ENCODE results near the gene MOCS1.

MOCS1 gene

GRCh38 chr6:39904946-39905639, 29.2 kb downstream of the MOCS1 start:
- no peak overlapping the region for H3K27ac Mint-ChIP-seq (ENCODE audit: low read depth)
- H3K36me3 Mint-ChIP-seq (ENCODE audit: insufficient read depth) = no peaks in the 10 kb centered on the region
- H3K4me1 Mint-ChIP-seq = no peaks in the 10 kb centered on the region
- ATAC-seq (replicated peaks; ENCODE audit: extremely low read depth, poor library complexity, severe bottlenecking) (no peak), DNase-seq (ENCODE audit: low spot score in 2 of 2) (no peak)
- H3K4me3 Mint-ChIP-seq = no peak overlapping the region
- H3K9me3 Mint-ChIP-seq = no peaks in the 10 kb centered on the region
- H3K27me3 Mint-ChIP-seq = peaks cover 34% of the 10 kb centered on the region

GRCh38 chr6:39903656-39904055, 30.6 kb downstream of the MOCS1 start:
- no peak overlapping the region for H3K27ac Mint-ChIP-seq (ENCODE audit: low read depth)
- H3K36me3 Mint-ChIP-seq (ENCODE audit: insufficient read depth) = no peaks in the 10 kb centered on the region
- no peak overlapping the region for H3K4me3 Mint-ChIP-seq
- no peaks in the 10 kb centered on the region for H3K9me3 Mint-ChIP-seq
- H3K27me3 Mint-ChIP-seq = peaks cover 34% of the 10 kb centered on the region
- H3K4me1 Mint-ChIP-seq = no peaks in the 10 kb centered on the region
- ATAC-seq (replicated peaks; ENCODE audit: extremely low read depth, poor library complexity, severe bottlenecking) (no peak), DNase-seq (ENCODE audit: low spot score in 2 of 2) (no peak)

- Mint-ChIP-seq H3K9me3 (no peaks in the 10 kb centered on the region), H3K4me1 (no peaks in the 10 kb centered on the region), H3K27ac (ENCODE audit: low read depth) (no peak overlapping the region), H3K27me3 (peaks cover 34% of the 10 kb centered on the region), H3K36me3 (ENCODE audit: insufficient read depth) (no peaks in the 10 kb centered on the region), H3K4me3 (no peak overlapping the region)
- DNase-seq (ENCODE audit: low spot score in 2 of 2) (no peak), ATAC-seq (replicated peaks; ENCODE audit: extremely low read depth, poor library complexity, severe bottlenecking) (no peak)
Measured at GRCh38 chr6:39902786-39903465, 31.3 kb downstream of the MOCS1 start.

- no peaks in the 10 kb centered on the region for H3K9me3 Mint-ChIP-seq
- no peaks in the 10 kb centered on the region for H3K36me3 Mint-ChIP-seq (ENCODE audit: insufficient read depth)
- ATAC-seq (replicated peaks; ENCODE audit: extremely low read depth, poor library complexity, severe bottlenecking) (no peak), DNase-seq (ENCODE audit: low spot score in 2 of 2) (no peak)
- peaks cover 34% of the 10 kb centered on the region for H3K27me3 Mint-ChIP-seq
- H3K4me1 Mint-ChIP-seq = no peaks in the 10 kb centered on the region
- H3K4me3 Mint-ChIP-seq = no peak overlapping the region
- H3K27ac Mint-ChIP-seq (ENCODE audit: low read depth) = no peak overlapping the region
Measured at GRCh38 chr6:39902136-39902535, 32.1 kb downstream of the MOCS1 start.

- H3K27me3 Mint-ChIP-seq = peaks cover 31% of the 10 kb centered on the region
- H3K4me3 Mint-ChIP-seq = no peak overlapping the region
- no peak overlapping the region for H3K27ac Mint-ChIP-seq (ENCODE audit: low read depth)
- ATAC-seq (replicated peaks; ENCODE audit: extremely low read depth, poor library complexity, severe bottlenecking) (no peak), DNase-seq (ENCODE audit: low spot score in 2 of 2) (no peak)
- H3K36me3 Mint-ChIP-seq (ENCODE audit: insufficient read depth) = no peaks in the 10 kb centered on the region
- no peaks in the 10 kb centered on the region for H3K4me1 Mint-ChIP-seq
- H3K9me3 Mint-ChIP-seq = no peaks in the 10 kb centered on the region
Measured at GRCh38 chr6:39901670-39902069, 32.6 kb downstream of the MOCS1 start.

GRCh38 chr6:39901116-39901655, 33.1 kb downstream of the MOCS1 start:
- Mint-ChIP-seq H3K27me3 (peaks cover 26% of the 10 kb centered on the region), H3K36me3 (ENCODE audit: insufficient read depth) (no peaks in the 10 kb centered on the region), H3K4me3 (no peak overlapping the region), H3K27ac (ENCODE audit: low read depth) (no peak overlapping the region), H3K4me1 (no peaks in the 10 kb centered on the region), H3K9me3 (no peaks in the 10 kb centered on the region)
- DNase-seq (ENCODE audit: low spot score in 2 of 2) (no peak), ATAC-seq (replicated peaks; ENCODE audit: extremely low read depth, poor library complexity, severe bottlenecking) (no peak)

- ATAC-seq (replicated peaks; ENCODE audit: extremely low read depth, poor library complexity, severe bottlenecking) (no peak), DNase-seq (ENCODE audit: low spot score in 2 of 2) (no peak)
- Mint-ChIP-seq H3K27ac (ENCODE audit: low read depth) (no peak overlapping the region), H3K4me3 (no peak overlapping the region), H3K4me1 (no peaks in the 10 kb centered on the region), H3K9me3 (no peaks in the 10 kb centered on the region), H3K27me3 (peaks cover 12% of the 10 kb centered on the region), H3K36me3 (ENCODE audit: insufficient read depth) (no peaks in the 10 kb centered on the region)
Measured at GRCh38 chr6:39899554-39900295, 34.5 kb downstream of the MOCS1 start.

GRCh38 chr6:39898625-39899024, 35.6 kb downstream of the MOCS1 start:
- peaks cover 8% of the 10 kb centered on the region for H3K27me3 Mint-ChIP-seq
- no peaks in the 10 kb centered on the region for H3K36me3 Mint-ChIP-seq (ENCODE audit: insufficient read depth)
- H3K4me1 Mint-ChIP-seq = no peaks in the 10 kb centered on the region
- H3K9me3 Mint-ChIP-seq = no peaks in the 10 kb centered on the region
- ATAC-seq (replicated peaks; ENCODE audit: extremely low read depth, poor library complexity, severe bottlenecking) = no peak
- DNase-seq (ENCODE audit: low spot score in 2 of 2) = no peak
- no peak overlapping the region for H3K4me3 Mint-ChIP-seq
- H3K27ac Mint-ChIP-seq (ENCODE audit: low read depth) = no peak overlapping the region

GRCh38 chr6:39897698-39898097, 36.6 kb downstream of the MOCS1 start:
- peaks cover 8% of the 10 kb centered on the region for H3K27me3 Mint-ChIP-seq
- no peak overlapping the region for H3K27ac Mint-ChIP-seq (ENCODE audit: low read depth)
- no peak for DNase-seq (ENCODE audit: low spot score in 2 of 2)
- no peaks in the 10 kb centered on the region for H3K4me1 Mint-ChIP-seq
- H3K4me3 Mint-ChIP-seq = no peak overlapping the region
- H3K9me3 Mint-ChIP-seq = no peaks in the 10 kb centered on the region
- no peaks in the 10 kb centered on the region for H3K36me3 Mint-ChIP-seq (ENCODE audit: insufficient read depth)
- ATAC-seq (replicated peaks; ENCODE audit: extremely low read depth, poor library complexity, severe bottlenecking) = no peak

GRCh38 chr6:39896701-39897100, 37.6 kb downstream of the MOCS1 start:
- DNase-seq (ENCODE audit: low spot score in 2 of 2) = no peak
- Mint-ChIP-seq H3K4me3 (no peak overlapping the region), H3K27ac (ENCODE audit: low read depth) (no peak overlapping the region), H3K4me1 (no peaks in the 10 kb centered on the region), H3K36me3 (ENCODE audit: insufficient read depth) (no peaks in the 10 kb centered on the region), H3K9me3 (no peaks in the 10 kb centered on the region), H3K27me3 (peaks cover 6% of the 10 kb centered on the region)
- ATAC-seq (replicated peaks; ENCODE audit: extremely low read depth, poor library complexity, severe bottlenecking) = no peak

- no peak for ATAC-seq (replicated peaks; ENCODE audit: extremely low read depth, poor library complexity, severe bottlenecking)
- H3K27ac Mint-ChIP-seq (ENCODE audit: low read depth) = no peak overlapping the region
Measured at GRCh38 chr6:39893286-39893685, 41.0 kb downstream of the MOCS1 start.

GRCh38 chr6:39892490-39893129, 41.7 kb downstream of the MOCS1 start:
- Mint-ChIP-seq H3K9me3 (no peaks in the 10 kb centered on the region), H3K27me3 (peaks cover 15% of the 10 kb centered on the region), H3K27ac (ENCODE audit: low read depth) (no peak overlapping the region), H3K36me3 (ENCODE audit: insufficient read depth) (no peaks in the 10 kb centered on the region), H3K4me3 (no peak overlapping the region), H3K4me1 (no peaks in the 10 kb centered on the region)
- no peak for DNase-seq (ENCODE audit: low spot score in 2 of 2)
- ATAC-seq (replicated peaks; ENCODE audit: extremely low read depth, poor library complexity, severe bottlenecking) = no peak

More at GRCh38 chr6:39893286-39893685, 41.0 kb downstream of the MOCS1 start:
- Mint-ChIP-seq H3K36me3 (ENCODE audit: insufficient read depth) (no peaks in the 10 kb centered on the region), H3K4me3 (no peak overlapping the region), H3K4me1 (no peaks in the 10 kb centered on the region), H3K27me3 (peaks cover 12% of the 10 kb centered on the region), H3K9me3 (no peaks in the 10 kb centered on the region)
- DNase-seq (ENCODE audit: low spot score in 2 of 2) = no peak

Data from central memory CD8-positive, alpha-beta T cell (primary cell).